ENCODE measurements around the gene SDR9C7.
"Not testable (repeated sequence)": the region's sequence is repeated elsewhere in the genome, so short reads cannot be mapped to it uniquely, and the experiment has no call there.

The SDR9C7 gene

DNA sequence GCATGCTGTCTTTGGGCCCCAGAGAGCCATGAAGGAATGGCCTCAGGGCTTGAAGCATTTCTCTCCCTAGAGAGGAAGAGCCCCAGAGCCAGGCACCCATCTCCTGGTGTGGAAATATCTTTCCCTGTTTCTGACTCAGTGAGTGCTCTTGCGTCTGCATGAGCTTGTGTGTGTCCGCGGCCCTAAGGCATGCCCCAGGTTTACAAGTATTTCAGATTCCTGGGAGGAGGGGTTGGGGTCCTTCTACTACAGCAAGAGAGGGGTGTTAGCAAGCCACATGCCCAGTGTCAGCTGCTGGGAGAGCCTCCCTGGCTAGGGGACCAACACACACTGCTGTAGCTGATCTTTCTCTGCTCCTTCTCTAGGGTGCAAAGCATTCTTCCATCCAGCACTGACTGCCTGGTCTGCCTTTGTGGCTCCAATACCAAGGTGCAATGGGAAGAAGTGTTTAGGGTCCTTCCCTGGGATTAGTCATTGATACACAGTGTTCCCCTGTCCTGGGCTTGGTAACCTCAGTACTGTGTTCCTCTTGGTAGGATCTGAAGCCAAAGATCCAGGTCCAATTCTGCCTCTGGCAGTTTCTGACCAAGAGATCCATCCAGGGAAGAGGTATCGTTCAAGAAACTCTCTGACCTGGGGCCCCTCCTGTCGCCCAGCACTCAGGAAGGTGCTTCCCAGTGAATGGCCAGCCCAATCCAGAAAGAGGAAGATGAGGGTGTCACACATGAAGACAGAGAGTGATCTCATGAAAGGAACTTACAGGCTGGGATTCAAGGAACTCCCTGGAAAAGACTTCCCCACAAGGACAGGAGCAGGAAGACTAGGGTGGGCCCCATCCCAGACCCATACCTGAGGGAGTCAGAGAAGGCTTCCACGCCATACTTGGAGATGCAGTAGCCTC is 20.1 kb upstream of the SDR9C7 start:
- DNase-seq: no peak
- H3K27ac ChIP-seq (ENCODE audit: insufficient read depth, low read length, poor library complexity, severe bottlenecking): no peak overlapping the region
- no peak overlapping the region for H3K4me3 ChIP-seq (ENCODE audit: insufficient read depth, low read depth, low read length, poor library complexity, severe bottlenecking)
- H3K27me3 ChIP-seq (replicated peaks; ENCODE audit: control insufficient read depth, insufficient read depth, low read length, poor library complexity, severe bottlenecking): no peaks in the 10 kb centered on the region
- no peaks in the 10 kb centered on the region for H3K36me3 ChIP-seq (ENCODE audit: control insufficient read depth, insufficient read depth, low read length)
- H3K4me1 ChIP-seq (ENCODE audit: control insufficient read depth, insufficient read depth, low read length, poor library complexity, severe bottlenecking): no peaks in the 10 kb centered on the region
- no peaks in the 10 kb centered on the region for H3K9me3 ChIP-seq (ENCODE audit: control insufficient read depth, low read length)

- Histone ChIP-seq H3K27me3 (replicated peaks; ENCODE audit: control insufficient read depth, insufficient read depth, low read length, poor library complexity, severe bottlenecking) (no peaks in the 10 kb centered on the region), H3K4me3 (ENCODE audit: insufficient read depth, low read depth, low read length, poor library complexity, severe bottlenecking) (no peak overlapping the region), H3K9me3 (ENCODE audit: control insufficient read depth, low read length) (no peaks in the 10 kb centered on the region), H3K27ac (ENCODE audit: insufficient read depth, low read length, poor library complexity, severe bottlenecking) (no peak overlapping the region), H3K4me1 (ENCODE audit: control insufficient read depth, insufficient read depth, low read length, poor library complexity, severe bottlenecking) (no peaks in the 10 kb centered on the region), H3K36me3 (ENCODE audit: control insufficient read depth, insufficient read depth, low read length) (no peaks in the 10 kb centered on the region)
- no peak for DNase-seq
Measured at GRCh38 chr12:56953314-56953713, 19.1 kb upstream of the SDR9C7 start.

GRCh38 chr12:56951582-56952339 is 17.6 kb upstream of the SDR9C7 start:
- H3K27me3 ChIP-seq (replicated peaks; ENCODE audit: control insufficient read depth, insufficient read depth, low read length, poor library complexity, severe bottlenecking): no peaks in the 10 kb centered on the region
- no peak for DNase-seq
- no peak overlapping the region for H3K27ac ChIP-seq (ENCODE audit: insufficient read depth, low read length, poor library complexity, severe bottlenecking)
- H3K36me3 ChIP-seq (ENCODE audit: control insufficient read depth, insufficient read depth, low read length): no peaks in the 10 kb centered on the region
- H3K4me3 ChIP-seq (ENCODE audit: insufficient read depth, low read depth, low read length, poor library complexity, severe bottlenecking): no peak overlapping the region
- no peaks in the 10 kb centered on the region for H3K9me3 ChIP-seq (ENCODE audit: control insufficient read depth, low read length)
- no peaks in the 10 kb centered on the region for H3K4me1 ChIP-seq (ENCODE audit: control insufficient read depth, insufficient read depth, low read length, poor library complexity, severe bottlenecking)

DNA sequence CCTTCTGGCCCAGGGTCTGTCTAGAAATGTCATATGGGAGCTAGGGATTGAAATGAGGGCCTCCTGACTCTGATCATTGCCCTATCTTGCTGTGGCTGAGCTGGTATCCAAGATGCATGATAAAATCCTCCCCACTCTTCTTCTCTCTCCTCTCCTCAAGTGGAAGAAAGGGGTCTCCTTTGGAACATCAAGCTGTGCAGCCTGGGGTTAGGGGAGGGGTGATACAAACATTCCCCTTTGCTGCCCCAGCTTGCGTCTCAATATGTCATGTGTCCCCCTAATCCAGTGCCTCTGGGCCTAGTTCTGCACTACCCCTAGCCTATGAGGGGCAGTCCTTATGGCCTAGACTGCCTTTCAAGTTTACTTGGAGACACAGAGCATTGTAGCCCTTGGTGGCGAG is 14.7 kb upstream of the SDR9C7 start:
- no peak for DNase-seq
- Histone ChIP-seq H3K27ac (ENCODE audit: insufficient read depth, low read length, poor library complexity, severe bottlenecking) (no peak overlapping the region), H3K9me3 (ENCODE audit: control insufficient read depth, low read length) (no peaks in the 10 kb centered on the region), H3K27me3 (replicated peaks; ENCODE audit: control insufficient read depth, insufficient read depth, low read length, poor library complexity, severe bottlenecking) (no peaks in the 10 kb centered on the region), H3K4me1 (ENCODE audit: control insufficient read depth, insufficient read depth, low read length, poor library complexity, severe bottlenecking) (no peaks in the 10 kb centered on the region), H3K36me3 (ENCODE audit: control insufficient read depth, insufficient read depth, low read length) (no peaks in the 10 kb centered on the region), H3K4me3 (ENCODE audit: insufficient read depth, low read depth, low read length, poor library complexity, severe bottlenecking) (no peak overlapping the region)

DNA sequence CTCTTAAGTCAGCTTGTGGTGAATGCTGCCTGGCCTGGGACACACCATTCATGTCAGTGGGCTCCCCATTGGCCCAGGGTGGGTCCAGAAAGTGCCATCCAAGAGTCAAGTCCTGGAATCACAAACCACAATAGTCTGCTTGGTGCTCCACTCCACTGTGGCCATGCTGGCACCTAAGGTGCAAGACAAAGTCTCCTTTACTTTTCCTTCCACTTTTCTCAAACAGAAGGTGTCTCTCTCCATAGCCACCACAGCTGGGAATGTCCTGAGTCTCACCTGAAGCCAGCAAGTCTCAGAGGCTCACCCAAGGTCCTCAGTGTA is 14.2 kb upstream of the SDR9C7 start:
- no peaks in the 10 kb centered on the region for H3K36me3 ChIP-seq (ENCODE audit: control insufficient read depth, insufficient read depth, low read length)
- H3K27me3 ChIP-seq (replicated peaks; ENCODE audit: control insufficient read depth, insufficient read depth, low read length, poor library complexity, severe bottlenecking): no peaks in the 10 kb centered on the region
- H3K4me1 ChIP-seq (ENCODE audit: control insufficient read depth, insufficient read depth, low read length, poor library complexity, severe bottlenecking): no peaks in the 10 kb centered on the region
- H3K4me3 ChIP-seq (ENCODE audit: insufficient read depth, low read depth, low read length, poor library complexity, severe bottlenecking): no peak overlapping the region
- H3K27ac ChIP-seq (ENCODE audit: insufficient read depth, low read length, poor library complexity, severe bottlenecking): no peak overlapping the region
- no peak for DNase-seq
- no peaks in the 10 kb centered on the region for H3K9me3 ChIP-seq (ENCODE audit: control insufficient read depth, low read length)

DNA sequence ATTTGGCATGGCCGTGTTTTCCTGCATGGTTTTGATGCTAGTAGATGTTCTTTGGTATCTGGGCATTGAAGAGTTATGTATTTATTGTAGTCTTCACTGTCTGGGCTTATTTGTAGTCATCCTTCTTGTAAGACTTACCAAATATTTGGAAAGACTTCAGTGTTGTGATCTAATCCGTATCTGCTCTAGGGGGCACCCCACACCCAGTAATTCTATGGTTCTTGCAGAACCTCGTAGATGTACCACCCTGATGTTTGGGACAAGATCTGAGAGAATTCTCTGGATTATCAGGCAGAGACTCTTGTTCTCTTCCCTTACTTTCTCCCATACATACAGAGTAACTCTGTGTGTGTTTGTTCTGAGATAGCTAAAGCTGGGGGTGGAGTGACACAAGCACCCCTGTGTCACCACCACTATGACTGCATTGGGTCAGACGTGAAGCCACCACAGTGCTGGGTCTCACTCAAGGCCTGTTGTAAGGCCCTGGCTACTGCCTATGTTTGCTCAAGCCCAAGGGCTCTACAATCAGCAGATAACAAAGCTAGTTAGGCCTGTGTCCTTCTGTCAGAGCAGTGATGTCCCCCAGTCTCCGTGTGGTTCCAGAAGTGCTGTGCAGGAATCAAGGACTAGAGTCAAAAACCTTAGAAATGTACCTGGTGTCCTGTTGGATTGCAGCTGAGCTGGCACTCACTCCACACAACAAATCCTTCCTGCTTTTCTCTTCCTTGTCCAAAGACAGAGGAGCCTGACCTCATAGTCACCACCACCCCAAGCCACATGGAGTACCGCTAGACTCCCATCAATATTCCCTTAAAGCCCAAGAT is 13.6 kb upstream of the SDR9C7 start:
- no peaks in the 10 kb centered on the region for H3K27me3 ChIP-seq (replicated peaks; ENCODE audit: control insufficient read depth, insufficient read depth, low read length, poor library complexity, severe bottlenecking)
- no peaks in the 10 kb centered on the region for H3K4me1 ChIP-seq (ENCODE audit: control insufficient read depth, insufficient read depth, low read length, poor library complexity, severe bottlenecking)
- no peak overlapping the region for H3K27ac ChIP-seq (ENCODE audit: insufficient read depth, low read length, poor library complexity, severe bottlenecking)
- no peaks in the 10 kb centered on the region for H3K9me3 ChIP-seq (ENCODE audit: control insufficient read depth, low read length)
- H3K36me3 ChIP-seq (ENCODE audit: control insufficient read depth, insufficient read depth, low read length): no peaks in the 10 kb centered on the region
- DNase-seq: no peak
- H3K4me3 ChIP-seq (ENCODE audit: insufficient read depth, low read depth, low read length, poor library complexity, severe bottlenecking): no peak overlapping the region

GRCh38 chr12:56943878-56944277 is 9.7 kb upstream of the SDR9C7 start:
- H3K27me3 ChIP-seq (replicated peaks; ENCODE audit: control insufficient read depth, insufficient read depth, low read length, poor library complexity, severe bottlenecking): no peaks in the 10 kb centered on the region
- H3K36me3 ChIP-seq (ENCODE audit: control insufficient read depth, insufficient read depth, low read length): no peaks in the 10 kb centered on the region

DNA sequence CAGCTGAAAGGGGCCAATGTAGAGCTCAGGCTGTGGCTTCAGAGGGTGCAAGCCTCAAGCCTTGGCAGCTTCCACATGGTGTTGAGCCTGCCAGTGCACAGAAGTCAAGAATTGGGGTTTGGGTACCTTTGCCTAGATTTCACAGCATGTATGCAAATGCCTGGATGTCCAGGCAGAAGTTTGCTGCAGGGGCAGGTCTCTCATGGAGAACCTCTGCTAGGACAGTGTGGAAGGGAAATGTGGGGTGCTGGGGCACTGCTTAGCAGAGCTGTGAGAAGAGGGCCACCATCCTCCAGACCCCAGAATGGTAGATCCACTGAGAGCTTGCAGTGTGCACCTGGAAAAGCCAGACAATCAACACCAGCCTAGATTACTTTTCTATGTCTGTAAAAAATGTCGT is 9.2 kb upstream of the SDR9C7 start:
- not testable (repeated sequence) for H3K36me3 ChIP-seq (ENCODE audit: control insufficient read depth, insufficient read depth, low read length); H3K9me3 ChIP-seq (ENCODE audit: control insufficient read depth, low read length); H3K27ac ChIP-seq (ENCODE audit: insufficient read depth, low read length, poor library complexity, severe bottlenecking); DNase-seq; H3K4me3 ChIP-seq (ENCODE audit: insufficient read depth, low read depth, low read length, poor library complexity, severe bottlenecking); H3K4me1 ChIP-seq (ENCODE audit: control insufficient read depth, insufficient read depth, low read length, poor library complexity, severe bottlenecking); H3K27me3 ChIP-seq (replicated peaks; ENCODE audit: control insufficient read depth, insufficient read depth, low read length, poor library complexity, severe bottlenecking)

More at GRCh38 chr12:56943878-56944277, 9.7 kb upstream of the SDR9C7 start:
- no peaks in the 10 kb centered on the region for H3K9me3 ChIP-seq (ENCODE audit: control insufficient read depth, low read length)
- DNase-seq: no peak
- H3K4me1 ChIP-seq (ENCODE audit: control insufficient read depth, insufficient read depth, low read length, poor library complexity, severe bottlenecking): no peaks in the 10 kb centered on the region
- H3K4me3 ChIP-seq (ENCODE audit: insufficient read depth, low read depth, low read length, poor library complexity, severe bottlenecking): no peak overlapping the region
- no peak overlapping the region for H3K27ac ChIP-seq (ENCODE audit: insufficient read depth, low read length, poor library complexity, severe bottlenecking)

DNA sequence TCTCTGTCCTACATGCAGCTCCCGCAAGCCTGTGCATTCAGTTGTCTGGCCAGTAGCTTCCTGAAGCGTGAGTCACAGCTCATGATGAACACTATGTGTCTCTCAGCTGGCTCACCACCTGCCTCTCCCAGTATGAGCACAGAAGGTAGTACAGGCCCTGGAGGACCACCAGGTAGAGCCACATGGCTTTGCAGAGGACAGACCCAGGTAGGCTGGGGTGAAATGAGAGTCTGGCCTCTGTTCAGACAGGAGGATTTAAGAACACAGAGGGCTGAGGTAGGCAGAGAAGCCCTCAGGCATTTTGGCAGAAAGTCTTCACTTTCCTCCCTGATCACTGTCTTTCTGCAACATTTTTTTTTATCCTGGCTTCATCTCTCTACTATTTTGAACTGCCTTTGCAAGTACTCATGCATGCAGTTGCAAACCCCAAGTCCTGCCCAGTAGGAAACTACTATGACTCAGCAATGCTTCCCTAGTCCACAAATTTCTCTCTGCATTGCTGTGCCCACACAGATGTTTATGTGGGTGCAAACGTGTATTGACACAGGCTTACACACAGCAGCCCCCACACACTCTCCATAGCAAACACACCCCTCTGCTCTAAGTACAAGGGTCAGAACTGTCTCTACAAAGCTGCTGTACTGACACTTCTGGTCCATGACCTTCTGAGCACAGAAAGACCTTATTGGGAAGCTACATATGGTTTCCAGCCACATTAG is 7.2 kb upstream of the SDR9C7 start:
- Histone ChIP-seq H3K36me3 (ENCODE audit: control insufficient read depth, insufficient read depth, low read length) (no peaks in the 10 kb centered on the region), H3K27me3 (replicated peaks; ENCODE audit: control insufficient read depth, insufficient read depth, low read length, poor library complexity, severe bottlenecking) (no peaks in the 10 kb centered on the region), H3K27ac (ENCODE audit: insufficient read depth, low read length, poor library complexity, severe bottlenecking) (no peak overlapping the region), H3K9me3 (ENCODE audit: control insufficient read depth, low read length) (no peaks in the 10 kb centered on the region), H3K4me3 (ENCODE audit: insufficient read depth, low read depth, low read length, poor library complexity, severe bottlenecking) (no peak overlapping the region), H3K4me1 (ENCODE audit: control insufficient read depth, insufficient read depth, low read length, poor library complexity, severe bottlenecking) (no peaks in the 10 kb centered on the region)
- no peak for DNase-seq

Measured in effector memory CD4-positive, alpha-beta T cell (primary cell).